Neural cell (in vitro differentiated cells): ENCODE measurements around the gene IFRD2. TPM values are rescaled to one million over a fixed set of nuclear protein-coding genes. Genes with fewer than 3 reads are reported as not detected.
"Not testable (repeated sequence)": the region's sequence is repeated elsewhere in the genome, so short reads cannot be mapped to it uniquely, and the experiment has no call there.

Experiments used
- H2AFZ ChIP-seq: fragments of 200-600, 300-800 bp; sonication (generic), shearing (Covaris generic); 2 replicates; pipeline ENCODE4 v1.6.0; 2014; ENCODE audit warnings: low read depth, mild to moderate bottlenecking, antibody characterized with exemption, low read length, moderate library complexity
- H3F3A ChIP-seq: fragments of 200-600 bp; shearing (Covaris generic); 2 replicates; pipeline ENCODE4 v1.6.1; 2016; ENCODE audit warnings: mild to moderate bottlenecking, moderate library complexity, mixed read lengths, antibody characterized with exemption, low read length; ENCODE audit not compliant: insufficient read depth, poor library complexity, severe bottlenecking
- H3K27ac ChIP-seq: fragments of 200-600, 300-800 bp; sonication (generic), shearing (Covaris generic); 2 replicates; pipeline ENCODE4 v1.5.1; 2014; ENCODE audit warnings: mild to moderate bottlenecking, low read length, moderate library complexity
- H3K27me3 ChIP-seq: fragments of 300-800, 200-600 bp; sonication (generic), shearing (Covaris generic); 2 replicates; pipeline ENCODE4 v1.6.0; 2014; ENCODE audit warnings: mild to moderate bottlenecking, low read depth, low read length, moderate library complexity; ENCODE audit not compliant: insufficient read depth
- H3K36me3 ChIP-seq: fragments of 300-800, 200-600 bp; sonication (generic), shearing (Covaris generic); 2 replicates; pipeline ENCODE4 v1.5.1; 2014; ENCODE audit warnings: mild to moderate bottlenecking, antibody characterized with exemption, low read length, moderate library complexity; ENCODE audit not compliant: insufficient read depth
- H3K4me2 ChIP-seq: fragments of 300-800, 200-600 bp; sonication (generic), shearing (Covaris generic); 2 replicates; pipeline ENCODE4 v1.6.0; 2014; ENCODE audit warnings: mild to moderate bottlenecking, low read length
- H3K4me3 ChIP-seq: fragments of 300-800, 200-600 bp; sonication (generic), shearing (Covaris generic); 2 replicates; pipeline ENCODE4 v1.5.1; 2014; ENCODE audit warnings: mild to moderate bottlenecking, low read length, moderate library complexity
- H3K79me2 ChIP-seq: fragments of 200-600 bp; shearing (Covaris generic); replicated peaks from 2 replicates; pipeline ENCODE4 v1.6.0; 2014; ENCODE audit warnings: mild to moderate bottlenecking, low read length, moderate library complexity; ENCODE audit not compliant: insufficient read depth
- H3K9ac ChIP-seq: fragments of 300-800, 200-600 bp; sonication (generic), shearing (Covaris generic); 2 replicates; pipeline ENCODE4 v1.6.1; 2016; ENCODE audit warnings: mild to moderate bottlenecking, low read length, mixed read lengths
- H3K9me2 ChIP-seq: fragments of 200-600 bp; shearing (Covaris generic); 2 replicates; pipeline ENCODE4 v1.6.1; 2016; ENCODE audit warnings: mild to moderate bottlenecking, low read length, mixed read lengths; ENCODE audit not compliant: insufficient read depth
- H3K9me3 ChIP-seq: fragments of 200-600, 300-800 bp; sonication (generic), shearing (Covaris generic); 2 replicates; pipeline ENCODE4 v1.6.1; 2016; ENCODE audit warnings: mild to moderate bottlenecking, mixed run types, low read length, moderate library complexity, mixed read lengths
- H4K20me1 ChIP-seq: fragments of 200-600 bp; shearing (Covaris generic); 2 replicates; pipeline ENCODE4 v1.6.1; 2016; ENCODE audit warnings: mild to moderate bottlenecking, mixed run types; ENCODE audit not compliant: insufficient read depth
- CTCF ChIP-seq: fragments of 450-650 bp; IDR thresholded peaks from 2 replicates; pipeline ENCODE4 v1.5.1; 2014; ENCODE audit warnings: antibody characterized with exemption, mild to moderate bottlenecking, moderate library complexity; ENCODE audit not compliant: poor library complexity, severe bottlenecking
- EP300 ChIP-seq: fragments of 450-650 bp; conservative IDR thresholded peaks from 2 replicates; pipeline ENCODE4 v1.6.1; 2014; ENCODE audit warnings: antibody characterized with exemption, mild to moderate bottlenecking, moderate library complexity; ENCODE audit not compliant: poor library complexity, severe bottlenecking
- EZH2 ChIP-seq: fragments of 200-600, 300-800 bp; shearing (Covaris generic), sonication (generic); IDR thresholded peaks from 2 replicates; pipeline ENCODE4 v1.6.1; 2014; ENCODE audit warnings: antibody characterized with exemption, low read length, borderline replicate concordance, mild to moderate bottlenecking; ENCODE audit not compliant: insufficient read depth, poor library complexity, severe bottlenecking
- POLR2AphosphoS5 ChIP-seq: IDR thresholded peaks from 2 replicates; pipeline ENCODE4 v1.6.1; 2012
- RAD21 ChIP-seq: fragments of 450-650 bp; conservative IDR thresholded peaks from 2 replicates; pipeline ENCODE4 v1.6.1; 2014; ENCODE audit warnings: antibody characterized with exemption, mild to moderate bottlenecking, moderate library complexity
- REST ChIP-seq: IDR thresholded peaks from 2 replicates; pipeline ENCODE4 v1.6.1; 2012; ENCODE audit warnings: borderline replicate concordance
- SMC3 ChIP-seq: fragments of 450-650 bp; conservative IDR thresholded peaks from 2 replicates; pipeline ENCODE4 v1.6.1; 2014; ENCODE audit warnings: antibody characterized with exemption, mild to moderate bottlenecking, moderate library complexity; ENCODE audit not compliant: poor library complexity
- TAF1 ChIP-seq: IDR thresholded peaks from 2 replicates; pipeline ENCODE4 v1.6.1; 2012; ENCODE audit warnings: low read depth
- polyA plus RNA-seq: library from polyadenylated mRNA; depleted of rRNA; stranded (reverse); fragments of >200 nt; gene quantifications from 2 replicates; pipeline ENCODE4 v1.2.3, GENCODE V29; 2014

Gene IFRD2
- polyA plus RNA-seq, 1 donor from 2014 or later, result 41.8 TPM

- H2AFZ ChIP-seq, result no peak overlapping the region
- H3K9ac ChIP-seq, result no peak overlapping the region
- H4K20me1 ChIP-seq, result no peaks in the 10 kb centered on the region
- H3K36me3 ChIP-seq, result no peaks in the 10 kb centered on the region
- no peaks in the 10 kb centered on the region for H3K27me3 ChIP-seq
- peaks cover 13% of the 10 kb centered on the region for H3K79me2 ChIP-seq
- no peaks in the 10 kb centered on the region for H3K9me2 ChIP-seq
- no peak overlapping the region for H3K27ac ChIP-seq
- H3K4me3 ChIP-seq, result no peak overlapping the region
- no peaks in the 10 kb centered on the region for H3F3A ChIP-seq
- TF ChIP-seq RAD21 (no peak), TAF1 (no peak), CTCF (no peak), EZH2 (no peak), REST (no peak), EP300 (no peak), POLR2AphosphoS5 (no peak)
- H3K9me3 ChIP-seq, result no peaks in the 10 kb centered on the region
- no peak overlapping the region for H3K4me2 ChIP-seq
These were observed 22.6 kb upstream of the IFRD2 start for GRCh38 chr3:50314816-50315215.

- no peaks in the 10 kb centered on the region for H3K9me2 ChIP-seq
- H3K9ac ChIP-seq, result no peak overlapping the region
- H3K4me3 ChIP-seq, result no peak overlapping the region
- no peaks in the 10 kb centered on the region for H4K20me1 ChIP-seq
- H3F3A ChIP-seq, result no peaks in the 10 kb centered on the region
- no peaks in the 10 kb centered on the region for H3K27me3 ChIP-seq
- peaks cover 8% of the 10 kb centered on the region for H3K79me2 ChIP-seq
- TF ChIP-seq POLR2AphosphoS5, result no peak
- no peak for TF ChIP-seq SMC3
- TF ChIP-seq REST, result no peak
- no peaks in the 10 kb centered on the region for H3K9me3 ChIP-seq
- H3K36me3 ChIP-seq, result no peaks in the 10 kb centered on the region
- no peak overlapping the region for H2AFZ ChIP-seq
- H3K27ac ChIP-seq, result no peak overlapping the region
- no peak overlapping the region for H3K4me2 ChIP-seq
These were observed 22.1 kb upstream of the IFRD2 start for GRCh38 chr3:50314342-50314741.

- H3K27me3 ChIP-seq, H3K9me3 ChIP-seq, H3K9me2 ChIP-seq, H3K9ac ChIP-seq, H3F3A ChIP-seq, H4K20me1 ChIP-seq, H3K79me2 ChIP-seq, H3K36me3 ChIP-seq, H2AFZ ChIP-seq, H3K4me3 ChIP-seq, H3K27ac ChIP-seq, H3K4me2 ChIP-seq: not testable (repeated sequence)
These were observed 19.8 kb upstream of the IFRD2 start for GRCh38 chr3:50312041-50312440.
